ENCODE measurements around the gene SLC30A3.

DNA sequence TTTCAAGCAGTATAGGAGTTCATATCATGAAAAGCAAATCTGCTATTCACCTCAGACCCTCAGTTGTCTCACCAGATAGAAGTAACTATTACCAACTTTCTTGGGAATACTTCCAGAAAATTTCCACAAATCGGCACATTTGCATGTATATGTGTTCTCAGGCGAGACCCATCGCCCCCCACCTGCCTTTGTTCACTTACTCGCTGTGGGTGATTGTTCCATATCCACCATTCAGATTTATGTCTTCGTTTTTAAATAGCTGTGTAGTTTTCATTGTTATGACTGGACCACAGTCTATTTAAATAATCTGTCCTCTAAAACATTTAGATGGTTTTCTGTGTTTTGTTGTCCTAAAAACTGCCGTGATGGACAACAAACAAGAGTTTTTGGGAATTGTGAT is 22.6 kb upstream of the SLC30A3 start:
- TF ChIP-seq, protein P1, sequence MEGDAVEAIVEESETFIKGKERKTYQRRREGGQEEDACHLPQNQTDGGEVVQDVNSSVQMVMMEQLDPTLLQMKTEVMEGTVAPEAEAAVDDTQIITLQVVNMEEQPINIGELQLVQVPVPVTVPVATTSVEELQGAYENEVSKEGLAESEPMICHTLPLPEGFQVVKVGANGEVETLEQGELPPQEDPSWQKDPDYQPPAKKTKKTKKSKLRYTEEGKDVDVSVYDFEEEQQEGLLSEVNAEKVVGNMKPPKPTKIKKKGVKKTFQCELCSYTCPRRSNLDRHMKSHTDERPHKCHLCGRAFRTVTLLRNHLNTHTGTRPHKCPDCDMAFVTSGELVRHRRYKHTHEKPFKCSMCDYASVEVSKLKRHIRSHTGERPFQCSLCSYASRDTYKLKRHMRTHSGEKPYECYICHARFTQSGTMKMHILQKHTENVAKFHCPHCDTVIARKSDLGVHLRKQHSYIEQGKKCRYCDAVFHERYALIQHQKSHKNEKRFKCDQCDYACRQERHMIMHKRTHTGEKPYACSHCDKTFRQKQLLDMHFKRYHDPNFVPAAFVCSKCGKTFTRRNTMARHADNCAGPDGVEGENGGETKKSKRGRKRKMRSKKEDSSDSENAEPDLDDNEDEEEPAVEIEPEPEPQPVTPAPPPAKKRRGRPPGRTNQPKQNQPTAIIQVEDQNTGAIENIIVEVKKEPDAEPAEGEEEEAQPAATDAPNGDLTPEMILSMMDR (IDR thresholded peaks at IDR 0.05; ENCODE audit: low read depth, low read length, poor library complexity, severe bottlenecking): no peak
- TF ChIP-seq EZH2phosphoT487 (IDR thresholded peaks at IDR 0.05; ENCODE audit: borderline replicate concordance, low read length): no peak

All from DOHH2 (cell line).